GM23338 (cell line): ENCODE measurements around the gene CYP46A1. TPM values are rescaled to one million over a fixed set of nuclear protein-coding genes. Genes with fewer than 3 reads are reported as not detected.

Source experiments
- ATAC-seq: fragments of 200-7000 bp; cut with Tn5 transposase; 3 replicates; pipeline ENCODE4 v1.9.1; 2020
- DNase-seq: peaks from one replicate; pipeline ENCODE4 v3.0.0-alpha.2; 2015; ENCODE audit warnings: low spot score
- H2AFZ ChIP-seq: fragments of 200-600 bp; sonication (generic); 2 replicates; pipeline ENCODE4 v1.8.0; 2016; ENCODE audit warnings: antibody characterized with exemption, mild to moderate bottlenecking, moderate library complexity
- H3F3A ChIP-seq: fragments of 200-600 bp; sonication (generic); replicated peaks from 2 replicates; pipeline ENCODE4 v1.8.0; 2017; ENCODE audit warnings: antibody characterized with exemption, mixed run types, low read depth
- H3K27ac ChIP-seq: fragments of 200-600 bp; sonication (generic); 2 replicates; pipeline ENCODE4 v1.6.1; 2016; ENCODE audit warnings: low read depth
- H3K27me3 ChIP-seq: fragments of 200-600 bp; sonication (generic); 2 replicates; pipeline ENCODE4 v1.8.0; 2016; ENCODE audit warnings: mild to moderate bottlenecking, mixed run types, moderate library complexity; ENCODE audit not compliant: insufficient read depth
- H3K36me3 ChIP-seq: fragments of 200-600 bp; sonication (generic); 2 replicates; pipeline ENCODE4 v1.8.0; 2016; ENCODE audit warnings: mild to moderate bottlenecking; ENCODE audit not compliant: insufficient read depth
- H3K4me1 ChIP-seq: fragments of 200-600 bp; sonication (generic); 2 replicates; pipeline ENCODE4 v1.8.0; 2016; ENCODE audit warnings: mild to moderate bottlenecking, moderate library complexity; ENCODE audit not compliant: insufficient read depth
- H3K4me2 ChIP-seq: fragments of 200-600 bp; sonication (generic); 2 replicates; pipeline ENCODE4 v1.7.1; 2017; ENCODE audit warnings: mixed run types
- H3K4me3 ChIP-seq: fragments of 200-600 bp; sonication (generic); 2 replicates; pipeline ENCODE4 v1.6.1; 2016; ENCODE audit warnings: mixed run types
- H3K79me2 ChIP-seq: fragments of 200-600 bp; sonication (generic); replicated peaks from 2 replicates; pipeline ENCODE4 v1.8.0; 2017; ENCODE audit warnings: mild to moderate bottlenecking; ENCODE audit not compliant: insufficient read depth
- H3K9me2 ChIP-seq: fragments of 200-600 bp; sonication (generic); 2 replicates; pipeline ENCODE4 v1.8.0; 2017; ENCODE audit not compliant: insufficient read depth
- H4K20me1 ChIP-seq: fragments of 200-600 bp; sonication (generic); replicated peaks from 2 replicates; pipeline ENCODE4 v1.8.0; 2017; ENCODE audit warnings: mild to moderate bottlenecking; ENCODE audit not compliant: insufficient read depth
- H3K27ac Mint-ChIP-seq: 2 replicates; pipeline ENCODE4 v1.8.0; 2020; ENCODE audit warnings: inconsistent platforms, mild to moderate bottlenecking, moderate library complexity, mixed read lengths
- H3K27me3 Mint-ChIP-seq: 3 replicates; pipeline ENCODE4 v1.8.0; 2022; ENCODE audit warnings: low read depth, mild to moderate bottlenecking, moderate library complexity, mixed read lengths, inconsistent platforms; ENCODE audit not compliant: insufficient read depth, poor library complexity
- H3K36me3 Mint-ChIP-seq: 3 replicates; pipeline ENCODE4 v1.8.0; 2021; ENCODE audit warnings: low read depth, mild to moderate bottlenecking, inconsistent platforms, moderate library complexity, mixed read lengths
- H3K4me1 Mint-ChIP-seq: 3 replicates; pipeline ENCODE4 v1.8.0; 2020; ENCODE audit warnings: mild to moderate bottlenecking, inconsistent platforms, mixed read lengths
- H3K4me3 Mint-ChIP-seq: 3 replicates; pipeline ENCODE4 v1.8.0; 2021; ENCODE audit warnings: moderate library complexity, mild to moderate bottlenecking, inconsistent platforms, mixed read lengths
- H3K9me3 Mint-ChIP-seq: 3 replicates; pipeline ENCODE4 v1.8.0; 2020; ENCODE audit warnings: moderate library complexity, mild to moderate bottlenecking, inconsistent platforms, mixed read lengths
- CREB1 ChIP-seq: fragments of 250-450 bp; sonication (Bioruptor Pico); IDR thresholded peaks from 2 replicates; pipeline ENCODE4 v1.5.0; 2020; ENCODE audit warnings: low read depth, mild to moderate bottlenecking, moderate library complexity
- ETS1 ChIP-seq: IDR thresholded peaks from 2 replicates; pipeline ENCODE4 v1.6.1; 2016; ENCODE audit warnings: antibody characterized with exemption
- EZH2 ChIP-seq: fragments of 200-600 bp; sonication (generic); IDR thresholded peaks from one replicate; pipeline ENCODE4 v1.8.0; 2017; ENCODE audit warnings: antibody characterized with exemption, mild to moderate bottlenecking, low read depth; ENCODE audit not compliant: unreplicated experiment
- EZH2phosphoT487 ChIP-seq: fragments of 200-600 bp; sonication (generic); IDR thresholded peaks from one replicate; pipeline ENCODE4 v1.8.1; 2018; ENCODE audit warnings: antibody characterized with exemption; ENCODE audit not compliant: unreplicated experiment
- JUNB ChIP-seq: IDR thresholded peaks from one replicate; pipeline ENCODE4 v1.6.1; 2016; ENCODE audit warnings: antibody characterized with exemption; ENCODE audit not compliant: unreplicated experiment
- NANOG ChIP-seq: IDR thresholded peaks from 2 replicates; pipeline ENCODE4 v1.6.1; 2016; ENCODE audit warnings: antibody characterized with exemption, borderline replicate concordance
- REST ChIP-seq: IDR thresholded peaks from one replicate; pipeline ENCODE4 v1.6.1; 2018; ENCODE audit warnings: antibody characterized with exemption; ENCODE audit not compliant: unreplicated experiment
- STAT1 ChIP-seq: IDR thresholded peaks from one replicate; pipeline ENCODE4 v1.6.1; 2016; ENCODE audit warnings: antibody characterized with exemption; ENCODE audit not compliant: unreplicated experiment
- ZNF114 ChIP-seq: fragments of 250-450 bp; sonication (Bioruptor Pico); IDR thresholded peaks from 2 replicates; pipeline ENCODE4 v1.5.0; 2020; ENCODE audit warnings: mild to moderate bottlenecking, moderate library complexity
- ZNF331 ChIP-seq: fragments of 250-450 bp; sonication (Bioruptor Pico); IDR thresholded peaks from 2 replicates; pipeline ENCODE4 v1.5.0; 2020; ENCODE audit warnings: low read depth, mild to moderate bottlenecking, moderate library complexity
- ZNF462 ChIP-seq: fragments of 250-450 bp; sonication (Bioruptor Pico); IDR thresholded peaks from 2 replicates; pipeline ENCODE4 v1.5.0; 2020; ENCODE audit warnings: mild to moderate bottlenecking, moderate library complexity
- polyA plus RNA-seq: library from polyadenylated mRNA; unstranded; fragments of >200 nt; fragmentation: Nextera tagmentation; extraction: Ambion mirVana; gene quantifications from 2 replicates; pipeline ENCODE4 v1.2.1, GENCODE V29; 2016
- total RNA-seq: library from RNA; depleted of rRNA; stranded (reverse); fragments of >200 nt; shearing (Covaris generic); gene quantifications from 2 replicates; pipeline ENCODE4 v1.2.3, GENCODE V29; 2014

CYP46A1 gene
- total and polyA plus RNA-seq, 2 experiments from 2014 or later: 0.59 to 0.66 TPM

GRCh38 chr14:99716850-99717681 is 33.0 kb downstream of the CYP46A1 start:
- Histone ChIP-seq H4K20me1 (no peaks in the 10 kb centered on the region), H3K79me2 (no peaks in the 10 kb centered on the region), H2AFZ (no peak overlapping the region), H3K4me2 (no peak overlapping the region), H3K27ac (no peak overlapping the region), H3K4me1 (no peaks in the 10 kb centered on the region), H3K4me3 (no peak overlapping the region), H3K9me2 (no peaks in the 10 kb centered on the region), H3K27me3 (no peaks in the 10 kb centered on the region), H3F3A (no peaks in the 10 kb centered on the region), H3K36me3 (no peaks in the 10 kb centered on the region)
- Mint-ChIP-seq H3K36me3 (no peaks in the 10 kb centered on the region), H3K4me1 (peaks cover 5% of the 10 kb centered on the region; the same call in 2 of the 3 replicates), H3K9me3 (peaks cover 7% of the 10 kb centered on the region; the same call in 1 of the 3 replicates), H3K27me3 (peaks cover 10% of the 10 kb centered on the region), H3K27ac (no peak overlapping the region), H3K4me3 (no peak overlapping the region)
- ATAC-seq (no peak), DNase-seq (no peak)
- no peak for TF ChIP-seq JUNB
- no peak for TF ChIP-seq EZH2
- TF ChIP-seq ETS1: no peak

GRCh38 chr14:99717682-99718013 is 33.5 kb downstream of the CYP46A1 start:
- no peaks in the 10 kb centered on the region for H3F3A ChIP-seq
- no peak for DNase-seq
- H3K4me2 ChIP-seq: no peak overlapping the region
- 0 out of 3 replicates have a peak, but pooled peaks cover 1% of the 10 kb centered on the region for H3K9me3 Mint-ChIP-seq
- H3K4me3 ChIP-seq: no peak overlapping the region
- H3K79me2 ChIP-seq: no peaks in the 10 kb centered on the region
- H3K27ac Mint-ChIP-seq: no peak overlapping the region
- no peaks in the 10 kb centered on the region for H4K20me1 ChIP-seq
- peaks cover 10% of the 10 kb centered on the region for H3K27me3 Mint-ChIP-seq
- no peaks in the 10 kb centered on the region for H3K4me1 ChIP-seq
- H3K27ac ChIP-seq: no peak overlapping the region
- H3K4me1 Mint-ChIP-seq: peaks cover 5% of the 10 kb centered on the region; the same call in 2 of the 3 replicates
- H3K36me3 Mint-ChIP-seq: no peaks in the 10 kb centered on the region
- H2AFZ ChIP-seq: no peak overlapping the region
- no peaks in the 10 kb centered on the region for H3K36me3 ChIP-seq
- no peak overlapping the region for H3K4me3 Mint-ChIP-seq
- no peaks in the 10 kb centered on the region for H3K9me2 ChIP-seq
- ATAC-seq: no peak
- no peaks in the 10 kb centered on the region for H3K27me3 ChIP-seq
- TF ChIP-seq ZNF331 (no peak), ZNF114 (CRISPR knock-in tag) (no peak), JUNB (no peak), NANOG (no peak), ZNF462 (CRISPR knock-in tag) (no peak), REST (no peak), CREB1 (CRISPR knock-in tag) (no peak), EZH2phosphoT487 (no peak), STAT1 (no peak)
